K562 (cell line): ENCODE measurements around the gene MRPS18B. TPM values are rescaled to one million over a fixed set of nuclear protein-coding genes. Genes with fewer than 3 reads are reported as not detected.

Experiments used
- BRCA1 ChIP-seq, 2 experiments: fragments of 450-650 bp in 1 of 2; sonication (generic) in 1 of 2; formaldehyde crosslinking in 1 of 2; IDR thresholded peaks; 2 replicates each; pipeline versions ENCODE4 v1.5.0 to v1.6.1; 2017 to 2020; ENCODE audit warnings: mild to moderate bottlenecking in 1 of 2, missing genetic modification reagents in 1 of 2
- CBX3 ChIP-seq, 2 experiments: IDR thresholded peaks; 1 replicate in 1 of 2; 2 replicates in 1 of 2; pipeline ENCODE4 v1.6.1; 2012; ENCODE audit warnings: inconsistent platforms in 2 of 2, low read length in 2 of 2, borderline replicate concordance in 1 of 2, control low read depth in 1 of 2
- CHD2 ChIP-seq: IDR thresholded peaks from 2 replicates; pipeline ENCODE4 v1.6.1; 2011; ENCODE audit warnings: low read depth, low read length
- COPS2 ChIP-seq: fragments of 450-650 bp; conservative IDR thresholded peaks from 2 replicates; pipeline ENCODE4 v1.6.1; 2016; ENCODE audit warnings: mild to moderate bottlenecking, moderate library complexity
- DMBX1 ChIP-seq: fragments of 250-450 bp; sonication (Bioruptor Pico); IDR thresholded peaks from 2 replicates; pipeline ENCODE4 v1.8.0; 2022; ENCODE audit warnings: inconsistent platforms, mild to moderate bottlenecking, moderate library complexity, borderline replicate concordance
- EP400 ChIP-seq: fragments of 450-650 bp; IDR thresholded peaks from 2 replicates; pipeline ENCODE4 v1.6.1; 2017; ENCODE audit warnings: antibody characterized with exemption, mild to moderate bottlenecking, moderate library complexity
- FOXJ2 ChIP-seq: fragments of 200-800 bp; sonication (Bioruptor generic); IDR thresholded peaks from 2 replicates; pipeline ENCODE4 v1.6.1; 2016; ENCODE audit warnings: missing genetic modification characterization, missing compliant biosample characterization
- JUNB ChIP-seq: fragments of 450-650 bp; formaldehyde crosslinking; conservative IDR thresholded peaks from 2 replicates; pipeline ENCODE4 v1.4.0; 2020; ENCODE audit warnings: mild to moderate bottlenecking
- NUFIP1 ChIP-seq: fragments of 450-650 bp; IDR thresholded peaks from 2 replicates; pipeline ENCODE4 v1.6.1; 2018; ENCODE audit not compliant: partially characterized antibody
- ZFP36 ChIP-seq: fragments of 150-350 bp; IDR thresholded peaks from 2 replicates; pipeline ENCODE4 v1.6.1; 2018; ENCODE audit warnings: low read length, low read depth; ENCODE audit not compliant: partially characterized antibody
- ZNF274 ChIP-seq: IDR thresholded peaks from 2 replicates; pipeline ENCODE4 v1.6.1; 2011; ENCODE audit warnings: low read depth, mild to moderate bottlenecking, low read length, moderate library complexity, borderline replicate concordance
- polyA plus RNA-seq, 8 experiments: library from polyadenylated mRNA; depleted of rRNA in 4 of 8; stranded (reverse) in 5 of 8; unstranded in 3 of 8; fragments of >200 nt; fragmentation: Nextera tagmentation in 2 of 8; fragmentation: Illumina TruSeq in 1 of 8; extraction: Ambion mirVana in 2 of 8; extraction: Trizol in 1 of 8; gene quantifications; 2 replicates each; pipeline versions ENCODE4 v1.2.1 to v1.2.3, GENCODE V29; 2011 to 2014; ENCODE audit warnings: inconsistent platforms in 1 of 8, missing spikeins in 1 of 8
- total RNA-seq, 7 experiments: library from RNA; depleted of rRNA in 6 of 7; stranded (reverse); fragments of >200 nt in 6 of 7; fragmentation: Illumina TruSeq in 2 of 7; extraction: Trizol in 2 of 7; gene quantifications; 2 replicates each; pipeline versions ENCODE4 v1.2.1 to v1.2.3, GENCODE V29; 2011 to 2021; ENCODE audit warnings: low replicate concordance in 1 of 7
- TF ChIP-seq, protein P1 (sequence below): fragments of 200-800 bp; sonication (Bioruptor generic); IDR thresholded peaks from 2 replicates; pipeline ENCODE4 v1.6.1; 2017; ENCODE audit warnings: missing genetic modification characterization, missing compliant biosample characterization
- TF ChIP-seq, protein P2 (sequence below): fragments of 450-650 bp; IDR thresholded peaks from 2 replicates; pipeline ENCODE4 v1.6.1; 2016; ENCODE audit warnings: antibody characterized with exemption
- TF ChIP-seq, protein P3 (sequence below): sonication (generic); formaldehyde crosslinking; IDR thresholded peaks from 2 replicates; pipeline ENCODE4 v1.8.1; 2023; ENCODE audit warnings: mild to moderate bottlenecking, missing genetic modification reagents
- TF ChIP-seq, protein P4 (sequence below): sonication (generic); formaldehyde crosslinking; IDR thresholded peaks from 2 replicates; pipeline ENCODE4 v1.8.1; 2023; ENCODE audit warnings: missing genetic modification reagents, mild to moderate bottlenecking, borderline replicate concordance

The MRPS18B gene
- total and polyA plus RNA-seq, 9 of the 15 experiments (the other 6 are each of a cell fraction or from before 2014, with no cell fraction given) = 132 to 383 (median 178) TPM

DNA sequence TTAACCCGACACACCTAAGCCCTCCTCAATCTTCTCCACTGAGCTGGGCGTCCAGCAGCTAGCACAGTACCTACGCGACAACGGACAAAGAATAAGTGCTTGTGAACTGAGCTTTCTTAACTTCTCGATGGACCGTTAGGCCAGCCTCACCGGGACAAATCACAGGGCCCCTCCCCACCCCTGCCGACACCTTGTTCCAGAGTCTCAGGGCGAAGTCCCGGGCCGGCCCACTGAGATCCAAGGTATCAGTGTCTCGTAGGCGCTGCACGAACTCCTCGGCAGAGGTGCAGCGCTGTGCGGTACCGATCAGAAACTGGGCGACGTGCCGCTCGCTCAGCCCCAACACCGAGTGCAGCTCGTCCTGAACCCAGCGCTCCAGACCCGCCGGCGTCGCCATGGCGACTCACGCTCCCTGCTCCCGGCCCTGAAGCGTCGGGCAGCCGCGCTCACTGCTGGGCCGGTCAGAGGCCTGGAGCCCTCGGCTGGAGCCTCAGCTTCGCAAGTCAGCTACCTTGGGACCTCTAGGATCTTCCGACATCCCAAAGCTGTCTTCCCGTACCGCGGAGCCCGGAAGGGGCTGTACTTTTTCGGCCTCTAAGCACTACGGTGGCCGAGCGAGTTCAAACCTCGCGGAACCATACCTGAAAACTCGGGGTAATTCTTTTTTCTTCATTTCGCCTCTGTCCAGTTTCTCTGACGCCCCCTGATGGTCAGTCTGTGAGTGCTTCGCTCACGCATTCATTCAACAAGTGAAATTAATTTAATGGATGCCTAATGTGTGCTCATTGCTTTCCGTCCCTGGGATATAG is 55.0 kb downstream of the MRPS18B start, which contains the start of gene DHX16 (continued):
- no peak for TF ChIP-seq BRCA1 (IDR thresholded peaks at IDR 0.05)
- peak; percentile 66; the same call in 1 of the 2 replicates for TF ChIP-seq BRCA1 (CRISPR knock-in tag; IDR thresholded peaks at IDR 0.05)
- TF ChIP-seq NUFIP1 = no peak
- TF ChIP-seq, protein P1, sequence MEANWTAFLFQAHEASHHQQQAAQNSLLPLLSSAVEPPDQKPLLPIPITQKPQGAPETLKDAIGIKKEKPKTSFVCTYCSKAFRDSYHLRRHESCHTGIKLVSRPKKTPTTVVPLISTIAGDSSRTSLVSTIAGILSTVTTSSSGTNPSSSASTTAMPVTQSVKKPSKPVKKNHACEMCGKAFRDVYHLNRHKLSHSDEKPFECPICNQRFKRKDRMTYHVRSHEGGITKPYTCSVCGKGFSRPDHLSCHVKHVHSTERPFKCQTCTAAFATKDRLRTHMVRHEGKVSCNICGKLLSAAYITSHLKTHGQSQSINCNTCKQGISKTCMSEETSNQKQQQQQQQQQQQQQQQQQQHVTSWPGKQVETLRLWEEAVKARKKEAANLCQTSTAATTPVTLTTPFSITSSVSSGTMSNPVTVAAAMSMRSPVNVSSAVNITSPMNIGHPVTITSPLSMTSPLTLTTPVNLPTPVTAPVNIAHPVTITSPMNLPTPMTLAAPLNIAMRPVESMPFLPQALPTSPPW = no peak; the same call in 1 of the 2 replicates
- TF ChIP-seq CBX3 (IDR thresholded peaks at IDR 0.05; ENCODE audit: borderline replicate concordance in 1 of 2, low read length in 2 of 2) = peak in 1 of 2 experiments; percentile 92; a peak in 2 of 3 replicates
- no peak for TF ChIP-seq FOXJ2
- peak; percentile 72 for TF ChIP-seq EP400
- TF ChIP-seq JUNB (CRISPR knock-in tag) = no peak
- TF ChIP-seq CHD2 = peak; percentile 91
- no peak for TF ChIP-seq ZNF274
- peak; percentile 21 for TF ChIP-seq ZFP36
- TF ChIP-seq, protein P2, sequence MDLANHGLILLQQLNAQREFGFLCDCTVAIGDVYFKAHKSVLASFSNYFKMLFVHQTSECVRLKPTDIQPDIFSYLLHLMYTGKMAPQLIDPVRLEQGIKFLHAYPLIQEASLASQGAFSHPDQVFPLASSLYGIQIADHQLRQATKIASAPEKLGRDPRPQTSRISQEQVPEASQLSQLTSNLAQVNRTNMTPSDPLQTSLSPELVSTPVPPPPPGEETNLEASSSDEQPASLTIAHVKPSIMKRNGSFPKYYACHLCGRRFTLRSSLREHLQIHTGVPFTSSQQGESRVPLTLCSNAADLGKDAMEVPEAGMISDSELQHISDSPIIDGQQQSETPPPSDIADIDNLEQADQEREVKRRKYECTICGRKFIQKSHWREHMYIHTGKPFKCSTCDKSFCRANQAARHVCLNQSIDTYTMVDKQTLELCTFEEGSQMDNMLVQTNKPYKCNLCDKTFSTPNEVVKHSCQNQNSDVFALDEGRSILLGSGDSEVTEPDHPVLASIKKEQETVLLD = no peak
- TF ChIP-seq, protein P3, sequence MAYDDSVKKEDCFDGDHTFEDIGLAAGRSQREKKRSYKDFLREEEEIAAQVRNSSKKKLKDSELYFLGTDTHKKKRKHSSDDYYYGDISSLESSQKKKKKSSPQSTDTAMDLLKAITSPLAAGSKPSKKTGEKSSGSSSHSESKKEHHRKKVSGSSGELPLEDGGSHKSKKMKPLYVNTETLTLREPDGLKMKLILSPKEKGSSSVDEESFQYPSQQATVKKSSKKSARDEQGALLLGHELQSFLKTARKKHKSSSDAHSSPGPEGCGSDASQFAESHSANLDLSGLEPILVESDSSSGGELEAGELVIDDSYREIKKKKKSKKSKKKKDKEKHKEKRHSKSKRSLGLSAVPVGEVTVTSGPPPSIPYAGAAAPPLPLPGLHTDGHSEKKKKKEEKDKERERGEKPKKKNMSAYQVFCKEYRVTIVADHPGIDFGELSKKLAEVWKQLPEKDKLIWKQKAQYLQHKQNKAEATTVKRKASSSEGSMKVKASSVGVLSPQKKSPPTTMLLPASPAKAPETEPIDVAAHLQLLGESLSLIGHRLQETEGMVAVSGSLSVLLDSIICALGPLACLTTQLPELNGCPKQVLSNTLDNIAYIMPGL (CRISPR knock-in tag) = peak; percentile 57; the same call in 1 of the 2 replicates
- no peak for TF ChIP-seq DMBX1 (CRISPR knock-in tag)
- no peak for TF ChIP-seq COPS2
- TF ChIP-seq, protein P4, sequence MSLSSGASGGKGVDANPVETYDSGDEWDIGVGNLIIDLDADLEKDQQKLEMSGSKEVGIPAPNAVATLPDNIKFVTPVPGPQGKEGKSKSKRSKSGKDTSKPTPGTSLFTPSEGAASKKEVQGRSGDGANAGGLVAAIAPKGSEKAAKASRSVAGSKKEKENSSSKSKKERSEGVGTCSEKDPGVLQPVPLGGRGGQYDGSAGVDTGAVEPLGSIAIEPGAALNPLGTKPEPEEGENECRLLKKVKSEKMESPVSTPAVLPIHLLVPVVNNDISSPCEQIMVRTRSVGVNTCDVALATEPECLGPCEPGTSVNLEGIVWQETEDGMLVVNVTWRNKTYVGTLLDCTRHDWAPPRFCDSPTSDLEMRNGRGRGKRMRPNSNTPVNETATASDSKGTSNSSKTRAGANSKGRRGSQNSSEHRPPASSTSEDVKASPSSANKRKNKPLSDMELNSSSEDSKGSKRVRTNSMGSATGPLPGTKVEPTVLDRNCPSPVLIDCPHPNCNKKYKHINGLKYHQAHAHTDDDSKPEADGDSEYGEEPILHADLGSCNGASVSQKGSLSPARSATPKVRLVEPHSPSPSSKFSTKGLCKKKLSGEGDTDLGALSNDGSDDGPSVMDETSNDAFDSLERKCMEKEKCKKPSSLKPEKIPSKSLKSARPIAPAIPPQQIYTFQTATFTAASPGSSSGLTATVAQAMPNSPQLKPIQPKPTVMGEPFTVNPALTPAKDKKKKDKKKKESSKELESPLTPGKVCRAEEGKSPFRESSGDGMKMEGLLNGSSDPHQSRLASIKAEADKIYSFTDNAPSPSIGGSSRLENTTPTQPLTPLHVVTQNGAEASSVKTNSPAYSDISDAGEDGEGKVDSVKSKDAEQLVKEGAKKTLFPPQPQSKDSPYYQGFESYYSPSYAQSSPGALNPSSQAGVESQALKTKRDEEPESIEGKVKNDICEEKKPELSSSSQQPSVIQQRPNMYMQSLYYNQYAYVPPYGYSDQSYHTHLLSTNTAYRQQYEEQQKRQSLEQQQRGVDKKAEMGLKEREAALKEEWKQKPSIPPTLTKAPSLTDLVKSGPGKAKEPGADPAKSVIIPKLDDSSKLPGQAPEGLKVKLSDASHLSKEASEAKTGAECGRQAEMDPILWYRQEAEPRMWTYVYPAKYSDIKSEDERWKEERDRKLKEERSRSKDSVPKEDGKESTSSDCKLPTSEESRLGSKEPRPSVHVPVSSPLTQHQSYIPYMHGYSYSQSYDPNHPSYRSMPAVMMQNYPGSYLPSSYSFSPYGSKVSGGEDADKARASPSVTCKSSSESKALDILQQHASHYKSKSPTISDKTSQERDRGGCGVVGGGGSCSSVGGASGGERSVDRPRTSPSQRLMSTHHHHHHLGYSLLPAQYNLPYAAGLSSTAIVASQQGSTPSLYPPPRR (CRISPR knock-in tag) = peak; percentile 87; the same call in 1 of the 2 replicates
